Choroid plexus epithelial cell (primary cell): ENCODE results near the gene RALGDS.

Experiments used
- DNase-seq: peaks from one replicate; pipeline ENCODE4 v3.0.0-alpha.2; 2010; ENCODE audit warnings: low read depth
- H3K4me3 ChIP-seq: 2 replicates; pipeline ENCODE4 v1.5.1; 2011; ENCODE audit warnings: low read depth, mild to moderate bottlenecking, control low read depth, low read length, moderate library complexity
- CTCF ChIP-seq: conservative IDR thresholded peaks from 2 replicates; pipeline ENCODE4 v1.5.1; 2011; ENCODE audit warnings: low read depth, mild to moderate bottlenecking, control low read depth, inconsistent platforms, low read length, moderate library complexity

RALGDS gene

GRCh38 chr9:133113163-133113948 lies 7.7 kb downstream of the RALGDS start:
- TF ChIP-seq CTCF = no peak
- DNase-seq = peak; percentile 57
- no peak overlapping the region for H3K4me3 ChIP-seq

GRCh38 chr9:133112663-133113026 lies 8.4 kb downstream of the RALGDS start:
- no peak for DNase-seq
- no peak overlapping the region for H3K4me3 ChIP-seq
- no peak for TF ChIP-seq CTCF

DNA sequence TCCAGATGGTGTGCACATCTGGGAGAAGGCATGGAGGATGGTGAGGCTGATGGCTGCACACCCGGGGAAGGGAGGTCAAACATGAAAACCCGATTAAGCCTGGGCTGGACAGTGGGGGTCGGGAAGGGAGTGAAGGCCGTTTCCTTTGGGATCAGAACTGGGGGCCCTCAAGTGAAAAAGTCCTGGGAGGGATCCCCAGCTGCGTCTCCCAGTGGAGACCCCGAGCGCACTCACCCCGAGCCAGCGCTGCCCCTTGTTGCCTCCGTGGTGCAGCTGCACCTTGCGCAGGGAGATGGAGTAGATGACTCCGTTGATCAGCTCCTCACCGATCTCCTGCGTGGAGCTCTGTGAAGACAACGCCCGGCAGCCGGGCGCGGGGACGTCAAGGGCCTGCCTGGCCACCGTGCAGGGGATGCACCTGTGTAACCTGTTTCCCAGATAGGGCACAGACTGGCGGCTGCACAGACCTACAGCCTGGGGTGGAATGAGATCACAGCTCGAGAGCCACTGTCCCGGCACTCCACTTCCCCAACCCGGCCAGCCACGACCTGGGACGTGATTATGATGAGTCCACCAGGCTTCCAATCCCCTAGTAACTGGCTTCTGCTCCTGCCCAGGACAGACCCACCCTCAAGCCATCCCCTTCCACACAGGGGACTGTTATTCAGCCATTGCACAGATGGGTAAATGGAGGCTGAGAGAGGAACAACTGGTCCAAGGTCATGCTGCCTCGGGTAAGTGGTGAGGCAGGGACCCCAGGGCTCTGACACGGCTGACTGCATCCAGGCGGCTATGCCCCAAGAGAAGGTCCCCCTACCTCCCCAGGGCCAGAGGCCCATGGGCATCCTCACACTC lies 9.0 kb downstream of the RALGDS start:
- no peak for DNase-seq
- H3K4me3 ChIP-seq = no peak overlapping the region
- TF ChIP-seq CTCF = no peak

DNA sequence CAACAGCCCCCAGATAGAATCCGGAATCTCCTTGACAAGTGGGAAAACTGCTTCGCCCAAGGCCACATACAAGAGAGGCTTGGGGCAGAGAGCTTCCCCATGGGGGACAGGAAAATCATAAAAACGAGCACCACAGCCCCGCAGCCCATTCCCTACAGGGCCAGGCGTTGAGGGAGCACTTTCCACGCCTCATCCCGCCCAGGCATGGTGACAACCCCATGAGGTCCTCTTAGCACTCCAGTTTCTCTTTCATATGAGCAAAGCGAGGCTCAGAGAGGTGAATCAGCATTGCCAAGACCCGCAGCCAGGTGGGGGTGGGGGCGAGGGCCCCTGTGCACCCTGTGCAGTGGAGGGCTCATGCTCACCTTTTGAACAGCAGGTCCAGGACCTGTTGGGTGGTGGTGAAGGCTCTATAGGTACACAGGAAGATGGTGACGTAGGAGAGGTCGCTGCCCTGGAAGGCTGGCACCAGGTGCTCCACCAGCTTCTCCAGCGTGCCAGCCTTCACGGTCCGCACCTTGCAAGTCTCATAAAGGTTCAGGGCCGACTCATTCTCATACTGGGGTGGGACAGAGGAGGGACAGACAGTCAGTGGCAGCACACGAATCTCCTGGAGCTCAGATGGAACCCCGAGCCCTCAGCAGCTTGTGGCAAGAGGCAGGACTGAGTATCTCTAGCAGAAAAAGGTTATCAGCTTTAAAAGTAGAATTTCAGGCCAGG lies 10.9 kb downstream of the RALGDS start:
- no peak for DNase-seq
- H3K4me3 ChIP-seq = no peak overlapping the region
- TF ChIP-seq CTCF = no peak

GRCh38 chr9:133108794-133109641 lies 12.0 kb downstream of the RALGDS start:
- no peak for TF ChIP-seq CTCF
- DNase-seq = no peak
- H3K4me3 ChIP-seq = no peak overlapping the region
